HG03558 (cell line): ENCODE results near the gene TP53TG3F.
"Not testable (repeated sequence)": the region's sequence is repeated elsewhere in the genome, so short reads cannot be mapped to it uniquely, and the experiment has no call there.

Source experiments
- ATAC-seq: cut with Tn5 transposase; IDR thresholded peaks from one replicate; pipeline ENCODE4 v1.9.1; 2021; ENCODE audit warnings: moderate number of reproducible peaks; ENCODE audit not compliant: unreplicated experiment; ENCODE audit errors: extremely low read depth

The TP53TG3F gene, protein sequence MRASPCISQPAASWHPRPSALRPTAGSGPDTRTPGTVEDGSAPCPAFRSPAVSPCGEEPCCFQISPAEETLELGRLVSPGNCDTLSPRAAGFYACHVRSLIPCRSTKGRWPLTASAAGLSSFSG

DNA sequence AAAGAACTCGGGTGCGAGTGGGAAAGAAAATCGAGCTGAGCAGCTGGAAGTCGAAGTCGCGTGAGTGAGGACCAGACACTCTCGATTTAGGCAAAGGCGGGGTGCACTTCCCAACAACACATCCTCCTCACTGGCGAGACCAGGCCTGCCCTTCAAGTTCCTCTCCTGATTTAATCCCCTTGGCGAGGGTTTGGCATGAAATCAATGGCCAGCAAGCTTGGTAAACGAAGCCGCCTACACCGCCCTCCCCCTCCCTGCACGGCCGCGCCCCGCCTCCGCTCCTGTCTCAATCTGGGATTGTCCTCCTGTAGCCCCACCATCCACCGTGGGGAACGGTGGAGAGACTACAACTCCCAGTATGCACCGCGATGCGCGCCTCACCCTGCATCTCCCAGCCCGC, at the start of gene TP53TG3F:
TSS of gene TP53TG3F (plus strand) at position 301 of the 400 bp plus-strand sequence. CDS start at position 369, 68 bp downstream.
- not testable (repeated sequence) for ATAC-seq

DNA sequence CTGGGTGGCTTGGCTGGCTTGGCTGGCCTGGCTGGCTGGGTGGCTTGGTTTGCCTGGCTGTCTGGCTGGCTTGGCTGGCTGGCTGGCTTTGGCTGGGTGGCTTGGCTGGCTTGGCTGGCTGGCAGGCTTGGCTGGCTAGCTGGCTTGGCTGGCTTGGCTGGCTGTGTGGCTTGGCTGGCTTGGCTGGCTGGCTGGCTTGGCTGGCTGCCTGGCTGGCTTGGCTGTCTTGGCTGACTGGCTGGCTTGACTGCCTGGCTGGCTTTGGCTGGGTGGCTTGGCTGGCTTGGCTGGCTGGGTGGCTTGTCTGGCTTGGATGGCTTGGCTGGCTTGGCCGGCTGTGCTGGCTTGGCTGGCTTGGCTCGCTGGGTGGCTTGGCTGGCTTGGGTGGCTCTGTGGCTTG, 32.2 kb downstream of the TP53TG3F start:
- not testable (repeated sequence) for ATAC-seq

DNA sequence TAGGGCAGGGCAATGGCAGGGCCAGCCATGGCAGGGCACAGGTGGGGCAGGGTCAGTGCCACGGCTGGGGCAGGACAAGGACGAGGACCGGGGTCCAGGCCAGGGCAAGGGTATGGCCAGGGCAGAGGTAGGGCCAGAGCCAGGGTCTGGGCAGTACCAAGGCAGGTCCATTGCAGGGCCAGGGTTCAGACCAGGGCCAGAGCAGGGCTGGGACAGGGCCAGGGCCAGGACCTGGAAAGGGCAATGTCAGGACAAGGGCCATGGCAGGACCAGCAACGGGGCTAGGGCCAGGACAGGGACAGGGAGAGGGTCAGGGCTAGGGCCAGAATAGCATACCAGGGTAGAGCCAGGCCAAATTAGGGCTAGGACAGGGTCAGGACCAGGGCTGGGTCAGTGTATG, 47.8 kb downstream of the TP53TG3F start:
- not testable (repeated sequence) for ATAC-seq

DNA sequence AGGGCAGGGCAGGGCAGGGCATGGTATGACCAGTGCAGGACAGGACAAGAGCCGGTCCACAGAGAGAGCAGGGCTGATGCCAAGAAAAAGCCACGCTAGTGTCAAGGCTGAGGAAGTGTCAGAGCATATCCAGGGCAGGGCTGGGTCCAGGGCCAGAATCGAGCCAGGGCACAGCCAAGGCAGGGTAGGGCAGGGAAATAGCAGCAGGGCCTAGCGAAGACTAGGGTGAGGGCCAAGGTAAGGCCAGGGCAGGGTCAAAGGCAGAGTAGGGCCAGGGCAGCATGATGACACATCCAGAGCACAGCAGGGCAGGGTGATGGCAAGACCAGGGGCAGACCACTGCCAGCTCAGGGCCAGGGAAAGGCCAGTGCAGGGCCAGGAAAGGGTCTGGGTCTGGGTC, 49.7 kb downstream of the TP53TG3F start:
- ATAC-seq = not testable (repeated sequence)

DNA sequence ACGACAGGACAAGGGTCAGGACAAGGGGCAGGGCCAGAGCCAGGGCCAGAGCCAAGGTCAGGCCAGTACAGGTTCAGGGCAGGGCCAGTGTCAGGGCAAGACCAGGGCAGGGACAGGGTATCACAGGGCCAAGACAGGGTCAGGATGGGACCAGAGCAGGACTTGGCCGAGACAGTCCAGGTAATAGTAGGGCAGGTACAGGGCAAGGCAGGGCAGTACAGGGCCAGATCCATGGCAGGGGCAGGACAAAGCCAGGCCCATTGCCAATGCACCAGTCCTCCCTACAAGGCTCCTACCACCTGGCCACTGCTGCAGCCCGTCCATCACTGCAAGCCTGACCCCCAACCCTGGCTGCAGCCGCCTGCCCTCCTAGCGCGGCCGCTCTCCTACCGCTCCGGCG, 50.5 kb downstream of the TP53TG3F start:
- ATAC-seq = not testable (repeated sequence)
